Tibial nerve (tissue), 4 donors: ENCODE measurements around the gene GPR158. TPM values are rescaled to one million over a fixed set of nuclear protein-coding genes. Genes with fewer than 3 reads are reported as not detected.

Experiments
- DNase-seq, 2 donors: peaks; one replicate each; pipeline ENCODE4 v3.0.0-alpha.2; 2019; ENCODE audit warnings: low spot score in 2 of 2
- H3K27ac ChIP-seq, 4 donors: fragments of 200-600 bp; sonication (generic) in 3 of 4; one replicate each; pipeline ENCODE4 v1.5.1; 2017 to 2019; ENCODE audit warnings: mild to moderate bottlenecking in 1 of 4
- H3K27me3 ChIP-seq, 2 donors: fragments of 200-600 bp; sonication (generic) in 1 of 2; one replicate each; pipeline versions ENCODE4 v1.5.1 to v1.6.0; 2017 to 2019
- H3K36me3 ChIP-seq, 3 donors: fragments of 200-600 bp; sonication (generic); one replicate each; pipeline ENCODE4 v1.5.1; 2018 to 2019
- H3K4me1 ChIP-seq, 4 donors: fragments of 200-600 bp; sonication (generic) in 3 of 4; one replicate each; pipeline ENCODE4 v1.5.1; 2017 to 2019
- H3K4me3 ChIP-seq, 4 donors: fragments of 200-600 bp; sonication (generic) in 3 of 4; one replicate each; pipeline ENCODE4 v1.5.1; 2017 to 2019; ENCODE audit warnings: mild to moderate bottlenecking in 1 of 4, moderate library complexity in 1 of 4
- H3K9me3 ChIP-seq, 4 donors: fragments of 200-600 bp; sonication (generic) in 3 of 4; one replicate each; pipeline ENCODE4 v1.5.1; 2017 to 2019
- CTCF ChIP-seq, 5 experiments: fragments of 200-600 bp in 3 of 5; fragments of 450-650 bp in 2 of 5; sonication (generic) in 3 of 5; IDR thresholded peaks; one replicate each; pipeline ENCODE4 v1.5.1; 2016 to 2019; ENCODE audit warnings: antibody characterized with exemption in 5 of 5, mild to moderate bottlenecking in 3 of 5, moderate library complexity in 2 of 5
- EP300 ChIP-seq, 2 donors: sonication (generic); formaldehyde crosslinking; IDR thresholded peaks; one replicate each; pipeline ENCODE4 v1.6.1; 2017; ENCODE audit warnings: antibody characterized with exemption in 2 of 2, mild to moderate bottlenecking in 1 of 2
- POLR2A ChIP-seq, 2 donors: fragments of 450-650 bp; IDR thresholded peaks; one replicate each; pipeline ENCODE4 v1.6.1; 2017; ENCODE audit warnings: antibody characterized with exemption in 2 of 2, mild to moderate bottlenecking in 2 of 2, moderate library complexity in 2 of 2
- WGBS, 2 donors: methylation state at CpG; one replicate each; pipeline ENCODE4 v1.1.5; 2018; 5-methylcytosine and 5-hydroxymethylcytosine counted together
- small RNA-seq: library from RNA; depleted of rRNA; stranded (forward); fragments of <200 nt; gene quantifications from one replicate; pipeline ENCODE3, GENCODE V24; 2016
- total RNA-seq, 4 donors: library from RNA; depleted of rRNA; stranded (reverse); fragments of >200 nt; gene quantifications; one replicate each; pipeline ENCODE4 v1.1.0, GENCODE V29; 2016

GPR158 gene
- total RNA-seq, 4 donors from 2014 or later: under 0.01 to 0.39 (median under 0.01) TPM

GRCh38 chr10:25642721-25643120 lies 467.9 kb downstream of the GPR158 start:
- no peak for TF ChIP-seq EP300 (IDR thresholded peaks at IDR 0.05)
- no peak for TF ChIP-seq CTCF (IDR thresholded peaks at IDR 0.05)
- no peak for TF ChIP-seq POLR2A (IDR thresholded peaks at IDR 0.05)
- Histone ChIP-seq H3K4me3 (no peak overlapping the region), H3K4me1 (no peaks in the 10 kb centered on the region), H3K36me3 (no peaks in the 10 kb centered on the region), H3K9me3 (no peaks in the 10 kb centered on the region), H3K27me3 (no peaks in the 10 kb centered on the region), H3K27ac (no peak overlapping the region)
- DNase-seq: no peak
- WGBS, 2 donors: 60 to 66% methylated on average over 3 of the region's 3 CpGs

GRCh38 chr10:25646371-25646770 lies 471.6 kb downstream of the GPR158 start:
- no peak for DNase-seq
- WGBS, 2 donors: 71 to 75% methylated on average over 2 of the region's 2 CpGs
- TF ChIP-seq POLR2A (IDR thresholded peaks at IDR 0.05) (no peak), EP300 (IDR thresholded peaks at IDR 0.05) (no peak), CTCF (IDR thresholded peaks at IDR 0.05) (no peak)
- H3K4me3 ChIP-seq: no peak overlapping the region
- no peaks in the 10 kb centered on the region for H3K4me1 ChIP-seq
- no peaks in the 10 kb centered on the region for H3K36me3 ChIP-seq
- no peak overlapping the region for H3K27ac ChIP-seq
- H3K9me3 ChIP-seq: no peaks in the 10 kb centered on the region
- no peaks in the 10 kb centered on the region for H3K27me3 ChIP-seq

- H3K27me3 ChIP-seq: no peaks in the 10 kb centered on the region
- no peaks in the 10 kb centered on the region for H3K9me3 ChIP-seq
- H3K4me3 ChIP-seq: no peak overlapping the region
- DNase-seq: no peak
- no peaks in the 10 kb centered on the region for H3K4me1 ChIP-seq
- no peaks in the 10 kb centered on the region for H3K36me3 ChIP-seq
- no peak for TF ChIP-seq EP300 (IDR thresholded peaks at IDR 0.05)
- TF ChIP-seq POLR2A (IDR thresholded peaks at IDR 0.05): no peak
- no peak for TF ChIP-seq CTCF (IDR thresholded peaks at IDR 0.05)
- WGBS, 2 donors: 65 to 71% methylated on average over 2 of the region's 2 CpGs
- no peak overlapping the region for H3K27ac ChIP-seq
Measured at GRCh38 chr10:25651534-25651933, 476.7 kb downstream of the GPR158 start.

Small RNA genes within 50 kb of the gene (small RNA-seq; reads per million reads assigned to genes)
- not detected for gene RN7SKP220

Other genes with a start within 250 kb of the GPR158 start
- 1 to 10 TPM in 3 of 4 donors, under 1 TPM in 1; 0.78 to 5.7 (median 1.3) TPM for gene PRTFDC1, start 222.4 kb upstream of the GPR158 start, total RNA-seq
- not detected for gene ENKUR, start 158.8 kb upstream of the GPR158 start, total RNA-seq
- gene THNSL1, start 158.4 kb upstream of the GPR158 start, total RNA-seq: 1 to 10 TPM; 1.5 to 2.7 (median 1.8) TPM